Neural progenitor cell (in vitro differentiated cells): ENCODE data around the gene REXO1. TPM values are rescaled to one million over a fixed set of nuclear protein-coding genes. Genes with fewer than 3 reads are reported as not detected.

Experiments
- DNase-seq: peaks from one replicate; pipeline ENCODE4 v3.0.0-alpha.2; 2016; ENCODE audit warnings: low spot score
- H2AFZ ChIP-seq: fragments of 200-600 bp; sonication (generic); replicated peaks from 2 replicates; pipeline ENCODE4 v1.6.1; 2016; ENCODE audit warnings: antibody characterized with exemption
- H3F3A ChIP-seq: fragments of 200-600 bp; sonication (generic); 2 replicates; pipeline ENCODE4 v1.6.1; 2016; ENCODE audit warnings: antibody characterized with exemption, low read depth
- H3K27ac ChIP-seq: fragments of 200-600 bp; sonication (generic); 2 replicates; pipeline ENCODE4 v1.5.1; 2016; ENCODE audit warnings: mild to moderate bottlenecking
- H3K27me3 ChIP-seq: fragments of 200-600 bp; sonication (generic); 2 replicates; pipeline ENCODE4 v1.6.1; 2016; ENCODE audit warnings: mild to moderate bottlenecking, moderate library complexity
- H3K36me3 ChIP-seq: fragments of 200-600 bp; sonication (generic); 2 replicates; pipeline ENCODE4 v1.5.1; 2016
- H3K4me1 ChIP-seq: fragments of 200-600 bp; sonication (generic); 2 replicates; pipeline ENCODE4 v1.6.1; 2016; ENCODE audit warnings: mixed run types
- H3K4me2 ChIP-seq: fragments of 200-600 bp; sonication (generic); 2 replicates; pipeline ENCODE4 v1.6.1; 2016
- H3K4me3 ChIP-seq: fragments of 200-600 bp; sonication (generic); 2 replicates; pipeline ENCODE4 v1.5.1; 2016
- H3K79me2 ChIP-seq: fragments of 200-600 bp; sonication (generic); 2 replicates; pipeline ENCODE4 v1.6.1; 2016; ENCODE audit warnings: low read depth
- H3K9ac ChIP-seq: fragments of 200-600 bp; sonication (generic); 2 replicates; pipeline ENCODE4 v1.6.1; 2016
- H3K9me3 ChIP-seq: fragments of 200-600 bp; sonication (generic); 2 replicates; pipeline ENCODE4 v1.5.1; 2016; ENCODE audit warnings: low read depth
- H4K20me1 ChIP-seq: fragments of 200-600 bp; sonication (generic); 2 replicates; pipeline ENCODE4 v1.6.1; 2016; ENCODE audit warnings: low read depth
- H3K27ac Mint-ChIP-seq: 3 replicates; pipeline ENCODE4 v1.8.0; 2021; ENCODE audit warnings: mixed read lengths
- H3K27me3 Mint-ChIP-seq: 2 replicates; pipeline ENCODE4 v1.8.0; 2022; ENCODE audit warnings: low read depth, mild to moderate bottlenecking, inconsistent platforms, moderate library complexity, mixed read lengths; ENCODE audit not compliant: insufficient read depth
- H3K36me3 Mint-ChIP-seq: 3 replicates; pipeline ENCODE4 v1.8.0; 2021; ENCODE audit warnings: mixed read lengths
- H3K4me1 Mint-ChIP-seq: 3 replicates; pipeline ENCODE4 v1.8.0; 2021; ENCODE audit warnings: mixed read lengths
- H3K4me3 Mint-ChIP-seq: 3 replicates; pipeline ENCODE4 v1.8.0; 2021; ENCODE audit warnings: mild to moderate bottlenecking, moderate library complexity, mixed read lengths
- H3K9me3 Mint-ChIP-seq: 3 replicates; pipeline ENCODE4 v1.8.0; 2020; ENCODE audit warnings: mixed read lengths
- EZH2 ChIP-seq: fragments of 200-600 bp; sonication (generic); IDR thresholded peaks from 2 replicates; pipeline ENCODE4 v1.6.1; 2017; ENCODE audit warnings: antibody characterized with exemption, mild to moderate bottlenecking, moderate library complexity
- EZH2phosphoT487 ChIP-seq: fragments of 200-600 bp; sonication (generic); IDR thresholded peaks from 2 replicates; pipeline ENCODE4 v1.6.1; 2017; ENCODE audit warnings: antibody characterized with exemption
- total RNA-seq: library from RNA; depleted of rRNA; stranded (reverse); fragments of >200 nt; gene quantifications from 2 replicates; pipeline ENCODE4 v1.2.3, GENCODE V29; 2015; ENCODE audit warnings: low replicate concordance
- TF ChIP-seq, protein P1 (sequence below): fragments of 200-600 bp; sonication (generic); IDR thresholded peaks from 2 replicates; pipeline ENCODE4 v1.5.1; 2017; ENCODE audit warnings: antibody characterized with exemption, mild to moderate bottlenecking

REXO1 gene
- total RNA-seq, 1 donor from 2014 or later: 38.7 TPM

DNA sequence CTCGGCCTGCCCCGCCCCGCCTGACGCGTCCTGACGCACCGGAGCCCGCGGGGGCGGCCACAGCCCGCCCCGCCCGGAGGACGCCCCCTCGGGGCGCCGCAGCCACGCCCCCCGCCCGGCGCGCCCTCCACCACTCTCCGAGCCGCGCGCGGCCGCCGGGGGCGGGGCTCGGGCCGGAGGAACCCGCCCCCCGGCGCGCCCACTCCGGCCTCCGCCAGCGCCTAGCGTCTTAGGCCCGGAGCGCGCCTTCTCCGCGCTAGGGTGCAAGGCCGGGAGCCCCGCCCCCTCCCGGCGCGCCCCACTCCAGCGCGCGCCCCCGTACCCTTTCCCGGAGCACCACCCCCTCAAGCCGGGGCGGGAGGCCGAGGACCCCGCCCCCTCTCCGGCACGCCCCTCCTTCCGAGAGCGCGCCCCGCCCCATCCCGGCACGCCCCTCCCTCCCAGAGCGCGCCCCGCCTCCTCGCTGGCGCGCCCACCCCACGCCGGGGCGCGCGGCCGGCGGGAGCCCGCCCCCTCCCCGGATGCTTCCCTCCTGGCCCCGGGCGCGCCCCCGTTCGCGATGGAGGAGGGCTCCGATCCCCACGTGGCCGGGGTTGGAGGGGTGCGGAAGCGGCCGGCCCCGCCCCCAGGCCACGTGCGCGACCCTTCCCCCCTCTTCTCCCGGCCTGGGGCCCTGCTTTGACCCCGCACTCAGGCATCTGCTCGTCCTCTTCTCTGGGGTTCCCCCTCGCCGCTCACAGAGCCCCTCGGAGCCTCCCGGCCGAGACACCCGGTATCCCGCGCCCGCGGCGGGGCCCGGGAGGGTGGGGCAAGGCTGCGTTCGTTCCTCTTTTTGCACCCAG, 15.6 kb upstream of the REXO1 start:
- peaks cover 40% of the 10 kb centered on the region for H3F3A ChIP-seq

DNA sequence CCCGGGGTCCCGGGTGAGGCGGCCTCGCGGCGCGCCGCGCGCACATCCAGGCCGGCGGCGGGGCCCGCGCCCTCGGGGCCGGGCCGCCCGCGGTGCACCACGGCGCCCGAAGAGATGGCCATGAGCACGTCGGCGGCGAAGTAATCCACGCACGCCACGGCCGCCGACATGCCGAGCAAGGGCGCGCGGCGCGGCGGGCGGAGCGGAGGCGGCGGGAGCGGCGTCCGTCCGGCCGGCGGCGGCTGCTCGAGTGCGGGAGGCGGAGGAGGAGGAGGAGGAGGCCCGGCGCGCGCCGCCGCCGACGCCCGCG, 15.0 kb upstream of the REXO1 start, which contains the start of gene KLF16:
TSS of gene KLF16 (minus strand) at position 252 of the 310 bp plus-strand sequence. CDS start at position 170, 82 bp downstream.
- H3F3A ChIP-seq: peaks cover 37% of the 10 kb centered on the region
- Mint-ChIP-seq H3K27ac (no peak within 1 kb of the TSS), H3K4me3 (peak within 1 kb of the TSS; percentile 90), H3K27me3 (peaks cover 12% of the 10 kb centered on the region), H3K4me1 (peaks cover 26% of the 10 kb centered on the region), H3K9me3 (no peaks in the 10 kb centered on the region), H3K36me3 (no peaks in the 10 kb centered on the region)
- no peaks in the 10 kb centered on the region for H3K9me3 ChIP-seq
- H3K36me3 ChIP-seq: no peaks in the 10 kb centered on the region
- peaks cover 43% of the 10 kb centered on the region for H4K20me1 ChIP-seq
- peaks cover 39% of the 10 kb centered on the region for H3K79me2 ChIP-seq
- peaks cover 37% of the 10 kb centered on the region for H3K27me3 ChIP-seq
- peak within 1 kb of the TSS; percentile 69 for H3K4me3 ChIP-seq
- H3K4me1 ChIP-seq: peaks cover 35% of the 10 kb centered on the region
- H3K4me2 ChIP-seq: peak within 1 kb of the TSS; percentile 83
- H3K27ac ChIP-seq: peak within 1 kb of the TSS; percentile 8
- no peak for DNase-seq
- H3K9ac ChIP-seq: no peak within 1 kb of the TSS
- TF ChIP-seq, protein P1, sequence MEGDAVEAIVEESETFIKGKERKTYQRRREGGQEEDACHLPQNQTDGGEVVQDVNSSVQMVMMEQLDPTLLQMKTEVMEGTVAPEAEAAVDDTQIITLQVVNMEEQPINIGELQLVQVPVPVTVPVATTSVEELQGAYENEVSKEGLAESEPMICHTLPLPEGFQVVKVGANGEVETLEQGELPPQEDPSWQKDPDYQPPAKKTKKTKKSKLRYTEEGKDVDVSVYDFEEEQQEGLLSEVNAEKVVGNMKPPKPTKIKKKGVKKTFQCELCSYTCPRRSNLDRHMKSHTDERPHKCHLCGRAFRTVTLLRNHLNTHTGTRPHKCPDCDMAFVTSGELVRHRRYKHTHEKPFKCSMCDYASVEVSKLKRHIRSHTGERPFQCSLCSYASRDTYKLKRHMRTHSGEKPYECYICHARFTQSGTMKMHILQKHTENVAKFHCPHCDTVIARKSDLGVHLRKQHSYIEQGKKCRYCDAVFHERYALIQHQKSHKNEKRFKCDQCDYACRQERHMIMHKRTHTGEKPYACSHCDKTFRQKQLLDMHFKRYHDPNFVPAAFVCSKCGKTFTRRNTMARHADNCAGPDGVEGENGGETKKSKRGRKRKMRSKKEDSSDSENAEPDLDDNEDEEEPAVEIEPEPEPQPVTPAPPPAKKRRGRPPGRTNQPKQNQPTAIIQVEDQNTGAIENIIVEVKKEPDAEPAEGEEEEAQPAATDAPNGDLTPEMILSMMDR: no peak
- no peak within 1 kb of the TSS for H2AFZ ChIP-seq

More for the DNA sequence above, 15.6 kb upstream of the REXO1 start:
- H3K4me1 ChIP-seq: peaks cover 31% of the 10 kb centered on the region
- peak overlapping the region; percentile 69 for H3K4me3 ChIP-seq
- TF ChIP-seq EZH2phosphoT487: no peak
- TF ChIP-seq, protein P1: no peak
- no peak overlapping the region for H2AFZ ChIP-seq
- peaks cover 12% of the 10 kb centered on the region for H3K27me3 Mint-ChIP-seq
- H3K27ac ChIP-seq: peak overlapping the region; percentile 8
- no peak overlapping the region for H3K27ac Mint-ChIP-seq
- no peak overlapping the region for H3K9ac ChIP-seq
- peaks cover 21% of the 10 kb centered on the region for H3K4me1 Mint-ChIP-seq
- H3K27me3 ChIP-seq: peaks cover 37% of the 10 kb centered on the region
- peaks cover 37% of the 10 kb centered on the region for H4K20me1 ChIP-seq
- H3K4me2 ChIP-seq: peak overlapping the region; percentile 83
- no peaks in the 10 kb centered on the region for H3K9me3 Mint-ChIP-seq
- H3K4me3 Mint-ChIP-seq: peak overlapping the region; percentile 82
- no peaks in the 10 kb centered on the region for H3K36me3 Mint-ChIP-seq
- DNase-seq: peak; percentile 98
- no peaks in the 10 kb centered on the region for H3K36me3 ChIP-seq
- no peaks in the 10 kb centered on the region for H3K9me3 ChIP-seq
- H3K79me2 ChIP-seq: peaks cover 33% of the 10 kb centered on the region

DNA sequence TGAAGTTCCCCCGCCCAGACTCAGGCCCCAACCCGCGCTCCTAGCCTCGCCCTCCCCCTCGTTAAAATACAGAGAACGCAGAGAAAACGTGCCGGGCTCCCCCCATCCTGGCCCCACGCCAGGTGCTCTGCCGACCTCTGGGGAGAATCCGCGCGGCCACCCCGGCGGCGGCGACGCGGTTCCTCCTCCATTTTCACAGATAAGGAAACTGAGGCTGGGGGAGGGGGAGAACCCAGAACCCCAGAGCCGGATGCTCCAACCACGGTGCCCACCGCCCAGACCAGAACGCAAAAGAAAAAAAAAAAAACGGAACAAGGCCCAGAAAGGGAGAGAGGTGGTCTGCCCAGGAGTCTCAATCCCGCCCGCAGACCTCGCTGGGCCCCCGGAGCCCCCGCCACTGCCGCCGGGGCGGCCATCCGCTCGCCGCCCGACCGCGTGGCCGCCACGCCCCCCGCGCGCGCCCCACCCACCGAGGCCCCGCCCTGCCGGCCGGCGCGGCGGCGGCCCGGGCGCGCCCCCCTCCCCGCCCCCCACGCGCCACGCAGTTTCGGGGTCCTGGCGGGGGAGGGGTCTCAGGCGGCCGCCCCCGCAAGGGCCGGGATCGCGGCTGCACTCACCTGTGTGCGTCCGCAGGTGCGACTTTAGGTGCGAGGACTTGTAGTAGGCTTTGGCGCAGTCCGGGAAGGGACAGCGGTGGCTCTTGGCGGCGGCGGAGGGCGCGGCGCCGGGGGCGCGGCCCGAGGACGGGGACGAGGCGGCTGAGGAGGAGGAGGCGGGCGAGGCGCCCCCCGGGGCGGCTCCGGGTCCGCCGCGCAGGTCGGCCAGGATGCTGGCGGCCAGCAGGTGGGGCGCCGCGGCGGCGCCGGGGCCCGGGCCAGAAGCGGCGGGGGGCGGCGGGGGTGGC, 14.4 kb upstream of the REXO1 start:
- Histone ChIP-seq H3F3A (peaks cover 37% of the 10 kb centered on the region), H3K27ac (no peak overlapping the region), H4K20me1 (peaks cover 49% of the 10 kb centered on the region), H2AFZ (no peak overlapping the region), H3K4me1 (peaks cover 41% of the 10 kb centered on the region), H3K9me3 (no peaks in the 10 kb centered on the region), H3K4me2 (peak overlapping the region; percentile 76), H3K27me3 (peaks cover 43% of the 10 kb centered on the region), H3K9ac (no peak overlapping the region), H3K36me3 (no peaks in the 10 kb centered on the region), H3K4me3 (peak overlapping the region; percentile 68), H3K79me2 (peaks cover 45% of the 10 kb centered on the region)
- DNase-seq: peak; percentile 77
- H3K27me3 Mint-ChIP-seq: peaks cover 12% of the 10 kb centered on the region
- TF ChIP-seq EZH2 (peak; percentile 57), EZH2phosphoT487 (no peak)
- no peaks in the 10 kb centered on the region for H3K36me3 Mint-ChIP-seq
- H3K4me3 Mint-ChIP-seq: peak overlapping the region; percentile 90
- peaks cover 31% of the 10 kb centered on the region for H3K4me1 Mint-ChIP-seq
- H3K27ac Mint-ChIP-seq: no peak overlapping the region
- H3K9me3 Mint-ChIP-seq: no peaks in the 10 kb centered on the region
